Lung (tissue), 12 donors: ENCODE measurements around the gene EME1. TPM values are rescaled to one million over a fixed set of nuclear protein-coding genes. Genes with fewer than 3 reads are reported as not detected.

Experiments
- ATAC-seq: fragments of 200-7000 bp; cut with Tn5 transposase; one replicate; pipeline ENCODE4 v1.9.1; 2020; ENCODE audit warnings: moderate number of reproducible peaks; ENCODE audit not compliant: insufficient read depth, low FRiP score
- DNase-seq, 3 donors: peaks; one replicate each; pipeline ENCODE4 v3.0.0-alpha.2; 2013 to 2017
- H3K27ac ChIP-seq, 2 donors: one replicate each; pipeline ENCODE4 v1.5.1; 2013; ENCODE audit warnings: mild to moderate bottlenecking in 2 of 2, moderate library complexity in 2 of 2, control low read depth in 1 of 2, inconsistent platforms in 1 of 2, low read depth in 1 of 2, low read length in 1 of 2
- H3K27me3 ChIP-seq, 3 donors: one replicate each; pipeline ENCODE4 v1.5.1; 2013; ENCODE audit warnings: low read length in 2 of 3; ENCODE audit not compliant: control insufficient read depth in 3 of 3, insufficient read depth in 3 of 3
- H3K36me3 ChIP-seq, 4 donors: one replicate each; pipeline ENCODE4 v1.5.1; 2013; ENCODE audit warnings: low read length in 4 of 4, mild to moderate bottlenecking in 1 of 4, moderate library complexity in 1 of 4; ENCODE audit not compliant: control insufficient read depth in 4 of 4, insufficient read depth in 4 of 4
- H3K4me1 ChIP-seq, 5 donors: one replicate each; pipeline ENCODE4 v1.5.1; 2013; ENCODE audit warnings: low read length in 5 of 5, mild to moderate bottlenecking in 2 of 5, moderate library complexity in 1 of 5; ENCODE audit not compliant: control insufficient read depth in 5 of 5, insufficient read depth in 5 of 5
- H3K4me3 ChIP-seq: one replicate; pipeline ENCODE4 v1.5.1; 2013; ENCODE audit warnings: mild to moderate bottlenecking, control low read depth, moderate library complexity
- H3K9ac ChIP-seq, 2 donors: one replicate each; pipeline ENCODE4 v1.5.1; 2013; ENCODE audit warnings: low read length in 2 of 2, control low read depth in 1 of 2; ENCODE audit not compliant: insufficient read depth in 1 of 2
- H3K9me3 ChIP-seq, 4 donors: one replicate each; pipeline ENCODE4 v1.5.1; 2013; ENCODE audit warnings: low read length in 3 of 4, mild to moderate bottlenecking in 1 of 4, moderate library complexity in 1 of 4; ENCODE audit not compliant: control insufficient read depth in 4 of 4, insufficient read depth in 3 of 4
- WGBS, 2 donors: extraction: QIAGEN DNeasy Blood & Tissue Kit; methylation state at CpG; one replicate each; pipeline ENCODE4 v1.1.7; 2013; 5-methylcytosine and 5-hydroxymethylcytosine counted together
- polyA plus RNA-seq, 2 donors: library from polyadenylated mRNA; stranded (reverse); fragments of 200-250 nt; gene quantifications; one replicate each; pipeline ENCODE4 v1.2.1, GENCODE V29; 2013
- total RNA-seq, 2 donors: library from RNA; depleted of rRNA in 1 of 2; stranded (reverse); fragments of >200 nt in 1 of 2; gene quantifications; one replicate each; pipeline ENCODE4 v1.2.1, GENCODE V29; 2014 to 2021
- TF ChIP-seq, protein P1 (sequence below): IDR thresholded peaks from 2 replicates; pipeline ENCODE4 v1.5.1; 2012; ENCODE audit warnings: mild to moderate bottlenecking; ENCODE audit errors: control extremely low read depth, extremely low read depth
- donor health status: control.
- donor health status: control.
- donor health status: Bipolar disorder and iron deficiency.
- donor health status: healthy.
- donor health status: DM: yes; HTN: yes; CAD: no.

The EME1 gene
- total and polyA plus RNA-seq, 4 donors: 0.55 to 2.8 (median 1.8) TPM

DNA sequence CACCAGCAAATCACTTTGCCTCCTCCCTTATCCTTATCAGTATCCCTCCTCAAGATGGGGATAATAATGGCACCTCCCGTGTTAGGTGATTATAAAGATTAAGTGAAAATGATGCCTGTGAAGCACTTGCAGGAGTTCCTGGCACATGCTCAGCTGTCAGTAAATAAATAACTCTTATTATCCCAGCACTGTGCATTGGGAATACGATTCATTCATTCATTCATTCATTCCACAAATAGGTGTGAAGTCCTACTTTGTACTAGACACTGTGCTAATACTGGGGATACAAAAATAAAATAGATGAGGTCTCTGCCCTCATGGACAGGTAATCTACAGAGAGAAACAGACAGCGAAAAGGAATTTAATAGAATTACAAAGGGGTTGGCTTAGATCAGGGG, 25.1 kb upstream of the EME1 start:
- Histone ChIP-seq H3K27me3 (no peaks in the 10 kb centered on the region), H3K4me3 (no peak overlapping the region), H3K4me1 (peaks cover 0 to 21% (median 0%) of the 10 kb centered on the region in 5 donors), H3K27ac (no peak overlapping the region), H3K9ac (peak overlapping the region in 1 of 2 donors; percentile 24), H3K36me3 (peaks cover 0 to 5% (median 2%) of the 10 kb centered on the region in 4 donors), H3K9me3 (no peaks in the 10 kb centered on the region)
- no peak for ATAC-seq
- 75 to 89% methylated on average over 3 of the region's 3 CpGs for WGBS, 2 donors
- no peak for DNase-seq
- TF ChIP-seq, protein P1, sequence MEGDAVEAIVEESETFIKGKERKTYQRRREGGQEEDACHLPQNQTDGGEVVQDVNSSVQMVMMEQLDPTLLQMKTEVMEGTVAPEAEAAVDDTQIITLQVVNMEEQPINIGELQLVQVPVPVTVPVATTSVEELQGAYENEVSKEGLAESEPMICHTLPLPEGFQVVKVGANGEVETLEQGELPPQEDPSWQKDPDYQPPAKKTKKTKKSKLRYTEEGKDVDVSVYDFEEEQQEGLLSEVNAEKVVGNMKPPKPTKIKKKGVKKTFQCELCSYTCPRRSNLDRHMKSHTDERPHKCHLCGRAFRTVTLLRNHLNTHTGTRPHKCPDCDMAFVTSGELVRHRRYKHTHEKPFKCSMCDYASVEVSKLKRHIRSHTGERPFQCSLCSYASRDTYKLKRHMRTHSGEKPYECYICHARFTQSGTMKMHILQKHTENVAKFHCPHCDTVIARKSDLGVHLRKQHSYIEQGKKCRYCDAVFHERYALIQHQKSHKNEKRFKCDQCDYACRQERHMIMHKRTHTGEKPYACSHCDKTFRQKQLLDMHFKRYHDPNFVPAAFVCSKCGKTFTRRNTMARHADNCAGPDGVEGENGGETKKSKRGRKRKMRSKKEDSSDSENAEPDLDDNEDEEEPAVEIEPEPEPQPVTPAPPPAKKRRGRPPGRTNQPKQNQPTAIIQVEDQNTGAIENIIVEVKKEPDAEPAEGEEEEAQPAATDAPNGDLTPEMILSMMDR: no peak

DNA sequence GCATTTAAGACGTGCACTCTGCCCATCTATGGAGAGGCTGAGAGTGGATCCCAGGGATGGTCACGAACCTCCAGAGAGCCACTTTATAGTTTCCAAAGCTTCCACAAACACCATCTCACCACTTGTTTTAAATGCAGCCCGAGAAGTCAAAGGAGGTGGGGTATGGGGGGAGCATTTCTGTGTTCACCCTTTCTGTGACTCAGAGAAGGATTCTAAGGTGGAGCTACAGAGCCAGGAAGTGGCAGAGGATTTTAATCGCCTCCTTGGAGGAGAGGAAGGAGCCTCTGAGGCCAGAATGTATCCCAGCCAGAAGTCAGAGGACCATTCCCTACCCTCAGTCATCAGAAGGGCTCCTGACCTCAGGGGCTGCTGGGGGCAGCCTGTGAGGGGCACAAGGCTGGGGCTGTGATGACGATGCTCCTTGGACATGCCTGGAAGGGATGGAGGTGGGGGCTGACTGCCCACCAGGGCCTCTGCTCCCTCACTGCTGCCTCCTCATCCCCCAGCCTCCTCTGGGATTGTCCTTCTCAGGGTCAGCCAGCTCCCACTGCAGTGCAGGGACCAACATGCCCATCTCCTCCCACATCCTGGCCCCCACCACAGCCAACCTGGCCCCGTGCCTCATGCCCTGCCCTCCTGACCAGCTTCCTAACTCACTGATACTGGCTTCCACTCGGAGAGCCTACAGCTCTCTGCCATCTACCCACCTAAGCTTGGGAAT, 24.3 kb upstream of the EME1 start:
- TF ChIP-seq, protein P1: no peak
- 57 to 74% methylated on average over 7 of the region's 7 CpGs for WGBS, 2 donors
- Histone ChIP-seq H3K27ac (no peak overlapping the region), H3K9me3 (no peaks in the 10 kb centered on the region), H3K4me1 (peaks cover 0 to 21% (median 0%) of the 10 kb centered on the region in 5 donors), H3K9ac (no peak overlapping the region), H3K4me3 (no peak overlapping the region), H3K36me3 (peaks cover 0 to 10% (median 3%) of the 10 kb centered on the region in 4 donors), H3K27me3 (no peaks in the 10 kb centered on the region)
- no peak for ATAC-seq
- no peak for DNase-seq

DNA sequence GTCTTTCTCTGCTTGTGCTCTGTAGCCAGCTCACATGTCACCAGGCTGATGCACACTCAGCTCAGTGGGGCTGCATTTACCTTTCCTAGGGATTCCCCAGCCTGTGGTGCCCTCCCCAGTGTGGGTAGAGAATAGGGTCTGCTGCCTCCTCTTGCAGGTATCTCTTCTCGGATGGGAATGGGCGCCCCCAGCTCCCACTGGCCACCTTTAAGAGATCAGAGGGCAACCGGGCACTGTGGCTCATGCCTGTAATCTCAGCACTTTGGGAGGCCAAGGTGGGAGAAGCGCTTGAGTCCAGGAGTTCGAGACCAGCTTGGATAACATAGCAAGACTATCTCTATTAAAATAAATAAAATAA, 23.8 kb upstream of the EME1 start:
- no peak for ATAC-seq
- Histone ChIP-seq H3K9me3 (no peaks in the 10 kb centered on the region), H3K4me3 (no peak overlapping the region), H3K9ac (no peak overlapping the region), H3K36me3 (peaks cover 0 to 15% (median 5%) of the 10 kb centered on the region in 4 donors), H3K4me1 (peaks cover 0 to 21% (median 0%) of the 10 kb centered on the region in 5 donors), H3K27me3 (no peaks in the 10 kb centered on the region), H3K27ac (no peak overlapping the region)
- TF ChIP-seq, protein P1: no peak
- no peak for DNase-seq
- 98 to 99% methylated on average over 5 of the region's 5 CpGs for WGBS, 2 donors
